GM21825 (cell line): Measurements from ENCODE around the gene SMAD5.

Source experiments
- ATAC-seq: cut with Tn5 transposase; IDR thresholded peaks from one replicate; pipeline ENCODE4 v1.9.1; 2021; ENCODE audit warnings: mild to moderate bottlenecking, moderate library complexity; ENCODE audit not compliant: unreplicated experiment

SMAD5 gene

DNA sequence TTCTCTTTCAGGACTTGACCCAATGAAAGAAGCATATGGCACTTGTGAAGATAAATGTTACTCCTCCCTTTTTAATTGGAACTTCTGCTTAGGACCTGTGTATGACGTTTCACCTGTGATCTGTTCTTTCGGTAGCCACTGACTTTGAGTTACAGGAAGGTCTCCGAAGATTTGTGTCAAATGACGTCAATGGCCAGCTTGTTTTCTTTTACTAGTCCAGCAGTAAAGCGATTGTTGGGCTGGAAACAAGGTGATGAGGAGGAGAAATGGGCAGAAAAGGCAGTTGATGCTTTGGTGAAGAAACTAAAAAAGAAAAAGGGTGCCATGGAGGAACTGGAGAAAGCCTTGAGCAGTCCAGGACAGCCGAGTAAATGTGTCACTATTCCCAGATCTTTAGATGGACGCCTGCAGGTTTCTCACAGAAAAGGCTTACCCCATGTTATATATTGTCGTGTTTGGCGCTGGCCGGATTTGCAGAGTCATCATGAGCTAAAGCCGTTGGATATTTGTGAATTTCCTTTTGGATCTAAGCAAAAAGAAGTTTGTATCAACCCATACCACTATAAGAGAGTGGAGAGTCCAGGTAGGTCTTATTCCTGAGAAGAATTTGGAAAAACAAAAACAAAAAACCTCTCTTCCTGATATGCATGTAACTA lies 21.1 kb downstream of the SMAD5 start:
- no peak for ATAC-seq

DNA sequence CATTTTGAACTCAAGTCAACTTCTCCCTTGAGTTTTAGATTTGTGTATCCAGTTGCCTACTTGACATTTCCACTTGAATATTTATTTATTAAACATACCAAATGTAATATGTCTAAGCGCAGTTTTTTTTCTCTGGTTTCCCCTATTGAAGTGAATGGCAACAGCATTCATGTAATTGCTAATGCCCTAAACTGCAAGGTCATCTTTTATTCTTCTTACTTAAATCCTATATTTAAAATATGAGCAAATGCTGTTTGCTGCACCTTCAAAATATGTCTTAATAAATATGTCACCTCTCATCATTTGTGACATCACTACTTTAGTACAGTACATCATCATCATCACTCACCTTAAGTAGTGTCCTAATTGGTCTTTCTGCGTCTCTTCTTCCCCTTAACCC lies 22.4 kb downstream of the SMAD5 start:
- ATAC-seq = no peak

DNA sequence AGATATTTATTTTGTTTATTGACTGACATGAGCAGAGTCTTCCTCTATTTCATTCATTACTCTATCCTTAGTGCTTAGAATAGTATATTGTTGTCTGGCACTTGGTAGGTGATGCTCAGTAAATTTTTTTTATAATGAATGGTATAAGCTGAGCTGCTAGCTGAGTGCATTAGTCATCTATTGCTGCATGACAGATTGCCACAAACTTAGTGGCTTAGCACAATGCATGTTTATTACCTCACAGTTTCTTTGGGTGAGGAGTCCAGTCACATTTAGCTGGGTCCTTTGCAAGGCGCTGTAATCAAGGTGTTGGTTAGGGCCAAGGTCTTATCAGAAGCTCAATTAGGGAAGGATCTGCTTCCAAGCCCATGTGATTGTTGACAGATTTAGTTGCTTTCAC lies 23.1 kb downstream of the SMAD5 start:
- ATAC-seq = no peak

DNA sequence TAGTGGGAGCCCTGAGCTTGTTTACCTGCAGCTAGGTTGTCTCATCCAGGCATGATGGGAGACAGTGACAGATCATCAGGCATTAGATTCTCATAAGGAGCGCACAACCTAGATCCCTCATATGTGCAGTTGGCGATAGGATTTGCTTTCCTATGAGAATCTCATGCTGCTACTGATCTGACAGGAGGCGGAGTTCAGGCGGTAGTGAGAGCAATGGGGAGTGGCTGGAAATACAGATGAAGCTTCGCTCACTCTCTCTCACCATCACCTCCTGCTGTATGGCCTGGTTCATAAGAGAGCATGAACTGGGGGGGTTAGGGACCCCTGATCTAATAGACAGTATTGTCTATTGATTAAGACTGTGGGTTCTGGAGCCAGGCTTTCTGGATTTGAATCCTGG lies 24.9 kb downstream of the SMAD5 start:
- ATAC-seq = no peak

DNA sequence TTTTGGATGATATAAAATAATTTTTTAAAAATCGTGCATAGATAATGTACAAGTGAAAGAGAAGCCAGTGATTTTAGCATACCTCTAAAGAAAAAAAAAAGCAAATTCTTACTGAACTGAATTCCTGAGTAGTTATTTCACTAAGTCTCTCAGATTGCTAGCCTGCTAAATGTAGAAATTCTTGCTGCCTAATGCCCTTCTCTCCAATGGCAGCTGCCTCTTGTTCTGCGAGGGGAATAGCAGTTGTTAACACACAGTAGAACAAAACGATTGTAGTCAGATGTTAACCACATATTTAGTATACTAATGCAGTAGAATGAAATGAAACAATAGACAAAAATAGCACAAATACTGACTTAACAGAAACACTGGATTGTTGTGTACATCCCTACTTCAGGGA lies 26.8 kb downstream of the SMAD5 start:
- no peak for ATAC-seq

DNA sequence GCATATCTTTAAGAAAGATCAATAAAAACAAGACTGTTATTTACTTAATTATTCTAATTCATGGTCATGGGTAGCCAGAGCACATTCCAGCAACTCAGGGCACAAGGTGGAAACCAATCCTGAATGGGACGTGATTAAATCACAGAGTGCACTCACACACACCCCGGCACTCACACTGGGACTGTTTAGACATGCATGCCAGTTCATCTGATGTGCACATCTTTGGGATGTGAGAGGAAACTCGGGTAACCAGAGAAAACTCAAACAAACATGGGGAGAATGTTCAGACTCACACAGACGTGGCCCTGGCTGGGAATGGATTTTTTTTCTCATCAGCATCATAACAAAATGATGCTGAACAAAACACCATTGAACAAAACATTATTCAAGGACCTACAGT lies 29.4 kb downstream of the SMAD5 start:
- no peak for ATAC-seq

DNA sequence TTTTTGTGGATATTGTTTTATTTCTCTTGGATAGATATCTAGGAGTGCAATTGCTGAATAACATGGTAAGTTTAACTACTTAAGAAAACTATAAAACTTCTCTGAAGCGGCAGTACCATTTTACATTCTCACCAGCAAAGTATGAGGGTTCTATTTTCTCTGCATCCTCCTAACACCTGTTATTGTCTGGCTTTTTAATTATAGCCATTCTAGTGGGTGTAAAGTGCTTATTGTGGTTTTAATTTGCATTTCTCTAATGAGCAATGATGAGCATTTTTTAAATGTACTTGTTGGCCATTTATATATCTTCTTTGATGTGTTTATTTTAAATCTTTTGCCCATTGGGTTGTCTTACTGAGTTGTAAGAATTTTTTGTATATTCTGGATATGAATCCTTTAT lies 31.6 kb downstream of the SMAD5 start:
- ATAC-seq = no peak

DNA sequence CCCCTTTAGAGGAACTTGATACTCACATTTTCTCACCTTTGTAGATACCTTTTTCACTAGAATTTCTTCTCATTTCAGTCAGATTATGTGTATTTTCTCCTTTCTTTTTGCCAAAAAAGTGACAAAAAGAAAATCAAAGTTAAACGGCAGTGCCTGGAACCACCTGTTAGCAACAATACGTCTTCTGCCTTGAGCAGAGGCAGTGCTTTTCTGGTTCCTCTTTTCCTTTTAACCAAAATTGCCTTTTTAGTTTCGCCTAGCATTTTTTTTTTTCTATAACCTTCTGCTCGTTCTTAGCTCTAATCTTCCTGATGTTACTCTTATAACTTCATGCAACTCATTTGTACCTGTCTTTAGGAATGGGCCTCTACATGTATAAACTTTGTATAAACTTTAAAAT lies 34.3 kb downstream of the SMAD5 start:
- ATAC-seq = peak; percentile 70

DNA sequence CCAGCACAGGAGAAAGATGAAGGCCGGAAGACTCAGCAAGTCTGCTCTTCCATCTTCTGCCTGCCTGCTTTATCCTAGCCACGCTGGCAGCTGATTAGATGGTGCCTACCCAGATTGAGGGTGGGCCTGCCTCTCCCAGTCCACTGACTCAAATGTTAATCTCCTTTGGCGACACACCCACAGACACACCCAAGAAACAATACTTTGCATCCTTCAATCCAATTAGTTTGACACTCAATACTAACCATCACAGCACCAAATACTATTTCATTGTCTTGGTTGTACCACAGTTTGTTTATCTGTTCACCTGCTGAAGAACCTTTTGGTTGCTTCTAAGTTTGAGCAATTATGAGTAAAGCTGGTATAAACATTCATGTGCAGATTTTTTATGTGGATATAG lies 36.6 kb downstream of the SMAD5 start:
- ATAC-seq = no peak

DNA sequence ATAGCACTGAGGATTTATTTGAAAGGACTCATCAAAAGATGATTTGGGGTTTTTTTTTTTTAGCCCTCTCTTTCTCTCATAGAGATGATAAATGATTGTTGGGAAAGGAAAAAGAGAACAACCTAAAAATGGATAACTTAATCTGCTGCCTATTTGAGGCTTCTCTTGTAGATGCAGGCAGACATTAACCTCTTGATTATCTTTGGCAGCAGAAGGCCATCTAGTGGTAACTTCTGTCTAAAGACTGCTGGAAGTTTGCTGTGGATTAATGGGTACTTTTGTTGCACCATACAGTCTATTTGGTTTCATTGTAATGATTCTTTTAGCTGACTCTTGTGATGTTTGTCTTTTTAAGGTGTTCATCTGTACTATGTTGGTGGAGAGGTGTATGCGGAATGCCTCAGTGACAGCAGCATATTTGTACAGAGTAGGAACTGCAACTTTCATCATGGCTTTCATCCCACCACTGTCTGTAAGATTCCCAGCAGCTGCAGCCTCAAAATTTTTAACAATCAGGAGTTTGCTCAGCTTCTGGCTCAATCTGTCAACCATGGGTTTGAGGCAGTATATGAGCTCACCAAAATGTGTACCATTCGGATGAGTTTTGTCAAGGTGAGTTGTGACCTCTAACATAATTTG lies 41.5 kb downstream of the SMAD5 start:
- ATAC-seq = no peak

DNA sequence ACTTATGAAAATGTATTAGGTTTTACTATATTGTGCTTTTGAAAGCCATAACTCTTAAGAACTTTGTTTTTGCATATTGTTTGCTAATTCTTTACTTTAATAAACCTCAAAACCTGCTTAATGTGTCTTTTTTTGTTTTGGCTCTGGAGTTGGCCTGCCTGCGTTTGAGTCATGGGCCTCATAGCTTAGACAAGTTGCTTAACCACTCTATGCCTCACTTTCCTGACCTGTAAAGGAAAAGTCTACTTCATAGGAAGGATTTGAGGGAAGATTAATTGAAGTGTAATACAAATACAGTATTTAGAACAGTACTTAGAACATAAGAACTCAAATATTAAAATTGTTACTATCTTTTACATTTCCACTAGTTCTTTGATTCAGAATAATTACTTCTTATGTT lies 50.0 kb downstream of the SMAD5 start:
- ATAC-seq = no peak

DNA sequence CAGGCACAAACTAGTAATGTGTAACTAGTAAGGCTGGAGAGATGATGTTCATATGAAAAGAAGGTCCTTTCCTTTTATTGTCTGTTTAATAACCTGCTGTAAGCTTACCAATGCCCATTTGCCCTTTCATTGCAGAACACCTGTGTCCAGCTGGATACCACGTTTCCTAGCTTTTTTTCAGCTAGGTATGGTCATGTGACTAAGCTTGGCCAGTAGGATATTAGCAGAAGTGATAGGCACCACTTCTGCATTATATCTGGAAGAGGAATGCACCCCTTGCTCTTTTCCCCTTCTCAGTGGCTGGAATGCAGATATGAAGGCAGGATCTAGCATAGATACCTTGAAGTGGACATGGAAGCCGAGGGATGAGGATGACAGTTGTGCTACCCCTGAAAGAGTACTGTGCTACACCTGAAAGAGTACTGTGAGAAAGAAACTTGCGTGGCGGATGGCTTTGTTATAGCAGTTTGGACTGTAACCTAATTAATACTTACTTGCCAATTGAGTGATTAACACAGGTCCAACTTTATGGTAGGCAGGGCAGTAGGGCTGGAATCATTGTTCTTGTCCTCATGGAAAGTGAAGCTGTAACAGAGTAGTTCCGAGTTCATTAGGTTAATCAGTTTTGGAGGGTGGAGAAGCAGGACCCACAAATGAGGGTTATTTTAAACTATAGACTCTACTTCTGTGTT lies 53.5 kb downstream of the SMAD5 start:
- no peak for ATAC-seq

DNA sequence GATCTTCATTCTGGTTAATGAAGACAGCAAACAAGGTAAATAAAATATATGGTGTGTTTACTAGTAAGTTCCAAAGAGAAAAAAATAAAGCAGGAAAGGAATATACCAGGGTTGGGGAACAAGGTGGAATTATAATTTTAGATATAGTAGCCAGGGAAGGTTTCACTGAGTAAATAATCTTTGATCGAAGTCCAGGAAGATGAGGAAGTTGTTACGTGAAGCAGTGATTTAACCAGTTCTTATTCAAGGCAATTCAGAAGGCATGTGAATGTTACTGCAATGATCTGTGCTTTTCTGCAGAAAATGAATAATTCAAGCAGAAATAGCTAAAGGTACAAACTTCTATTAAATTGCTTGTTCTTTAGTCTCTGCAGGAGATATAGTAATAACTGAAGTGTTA lies 54.2 kb downstream of the SMAD5 start:
- no peak for ATAC-seq

DNA sequence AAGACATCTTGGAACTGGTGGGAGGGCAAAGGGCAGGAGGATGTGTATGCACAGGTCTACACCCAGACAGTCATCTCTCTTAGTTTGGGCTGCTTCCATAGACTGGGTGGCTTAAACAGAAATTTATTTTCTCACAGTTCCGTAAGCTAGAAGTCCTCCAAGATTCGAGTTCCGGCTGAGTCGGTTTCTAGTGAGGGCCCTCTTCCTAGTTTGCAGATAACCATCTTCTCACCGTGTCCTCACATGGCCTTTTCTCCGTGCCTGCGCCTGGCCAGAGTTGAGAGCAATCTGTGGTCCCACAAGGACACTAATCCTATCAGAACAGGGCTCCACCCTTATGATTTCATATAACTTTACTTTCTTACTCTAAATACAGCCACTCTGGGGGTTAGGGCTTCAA lies 56.2 kb downstream of the SMAD5 start:
- no peak for ATAC-seq

DNA sequence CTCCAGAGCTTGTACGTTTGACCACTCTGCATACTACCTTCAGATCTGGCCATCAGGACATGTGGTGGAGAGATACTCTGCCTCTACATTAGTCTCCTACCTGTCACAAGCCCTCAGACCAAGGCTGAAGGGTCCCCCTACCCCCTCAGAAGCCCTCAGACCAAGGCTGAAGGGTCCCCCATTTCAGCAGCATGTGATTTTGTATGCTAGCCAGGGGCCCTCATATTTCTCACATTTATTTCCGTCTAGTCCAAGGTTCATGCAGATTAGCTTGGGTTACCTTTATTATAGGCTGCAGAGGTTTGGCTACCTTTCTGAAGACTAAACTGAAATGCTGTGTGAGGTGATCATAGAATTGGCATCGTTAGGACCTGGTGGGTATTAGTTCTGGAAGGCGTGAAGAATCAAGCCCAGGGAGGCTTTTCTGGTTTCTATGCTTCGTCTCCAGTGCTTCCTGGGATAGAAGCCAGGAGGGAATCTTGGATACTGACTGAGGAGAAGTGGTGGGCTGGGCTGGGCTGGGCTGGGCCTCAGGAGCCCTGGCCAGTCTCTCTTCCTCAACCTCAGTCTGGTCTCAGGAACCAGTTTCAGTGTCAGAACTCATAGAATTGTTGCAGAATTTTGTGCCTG lies 57.6 kb downstream of the SMAD5 start:
- ATAC-seq = no peak

DNA sequence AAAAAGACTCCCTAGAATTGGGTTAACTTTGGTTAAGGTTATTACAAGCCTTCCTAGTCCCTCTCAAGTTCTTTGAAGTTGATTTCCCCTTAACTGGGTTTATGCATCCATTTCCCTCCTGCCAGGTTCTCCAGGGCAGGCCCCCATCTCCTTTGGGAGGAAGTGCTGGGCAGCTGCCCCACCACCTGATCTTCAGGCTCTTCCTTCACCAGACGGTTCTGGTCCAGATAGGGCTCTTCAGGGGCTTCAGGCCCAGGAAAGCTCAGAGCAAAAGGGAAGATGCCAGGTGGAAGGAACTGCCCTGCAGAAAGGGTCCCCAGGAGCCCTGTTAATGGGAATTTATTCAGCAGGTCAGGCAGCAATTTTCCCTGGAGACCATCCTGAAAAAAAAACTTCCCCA lies 58.3 kb downstream of the SMAD5 start:
- no peak for ATAC-seq

DNA sequence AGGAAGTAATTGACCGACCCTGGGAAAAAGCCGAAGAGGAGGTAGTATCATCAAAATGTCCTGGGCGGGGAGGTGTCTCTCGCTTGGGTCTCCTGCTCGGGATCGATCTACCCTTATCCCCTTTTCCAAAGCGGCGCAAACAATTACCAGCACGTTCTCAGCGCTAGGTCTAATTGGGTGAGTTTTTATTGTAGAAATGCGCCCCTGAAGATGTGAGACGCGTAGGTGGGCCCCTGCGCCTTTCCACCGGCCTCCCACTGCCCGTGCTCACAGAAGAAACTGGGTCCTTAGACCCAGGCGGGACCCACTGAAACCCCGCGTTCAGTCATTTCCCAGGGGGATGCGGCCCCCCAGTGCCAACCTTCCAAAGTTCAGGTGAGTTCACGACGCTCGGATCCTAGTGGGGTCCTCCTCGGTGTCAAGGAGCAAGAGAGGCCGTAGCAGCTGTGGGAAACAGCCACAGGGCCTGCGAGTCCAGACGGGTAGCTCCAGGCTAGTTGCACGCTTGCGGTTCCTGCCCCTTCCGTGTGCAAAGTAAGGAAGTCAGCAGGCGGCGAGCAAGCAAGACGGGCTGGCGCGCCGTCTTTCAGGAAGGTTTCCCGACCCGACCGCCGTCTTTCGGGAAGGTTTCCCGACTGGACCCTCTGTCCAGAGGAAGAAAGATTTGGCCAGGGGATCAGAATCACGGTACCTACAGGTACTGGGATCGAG lies 58.8 kb downstream of the SMAD5 start:
- ATAC-seq = no peak

DNA sequence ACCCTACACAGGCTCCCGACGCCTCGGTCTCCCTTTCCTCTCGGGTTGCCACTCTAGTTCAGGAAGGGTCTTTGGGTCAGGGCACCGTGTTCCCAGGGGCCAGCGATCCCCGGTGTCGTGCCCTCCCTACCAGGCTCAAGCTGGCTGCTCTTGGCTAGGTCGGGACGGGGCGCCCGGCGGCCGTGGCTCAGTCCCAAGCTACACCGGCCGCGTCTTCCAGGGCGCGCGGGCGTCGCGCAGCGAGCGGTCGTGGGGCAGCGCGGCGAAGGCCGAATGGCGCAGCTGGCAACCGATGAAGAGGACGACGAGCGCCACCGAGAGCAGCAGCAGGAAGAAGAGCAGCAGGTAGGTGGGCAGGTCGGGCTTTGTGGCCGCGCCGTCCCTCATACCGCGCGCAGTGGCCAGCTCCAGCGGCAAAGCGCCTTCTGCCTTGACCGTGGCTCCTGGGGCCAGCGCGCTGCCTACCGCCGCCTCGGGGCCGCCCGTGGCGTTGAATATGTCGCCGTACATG lies 59.4 kb downstream of the SMAD5 start:
- no peak for ATAC-seq

DNA sequence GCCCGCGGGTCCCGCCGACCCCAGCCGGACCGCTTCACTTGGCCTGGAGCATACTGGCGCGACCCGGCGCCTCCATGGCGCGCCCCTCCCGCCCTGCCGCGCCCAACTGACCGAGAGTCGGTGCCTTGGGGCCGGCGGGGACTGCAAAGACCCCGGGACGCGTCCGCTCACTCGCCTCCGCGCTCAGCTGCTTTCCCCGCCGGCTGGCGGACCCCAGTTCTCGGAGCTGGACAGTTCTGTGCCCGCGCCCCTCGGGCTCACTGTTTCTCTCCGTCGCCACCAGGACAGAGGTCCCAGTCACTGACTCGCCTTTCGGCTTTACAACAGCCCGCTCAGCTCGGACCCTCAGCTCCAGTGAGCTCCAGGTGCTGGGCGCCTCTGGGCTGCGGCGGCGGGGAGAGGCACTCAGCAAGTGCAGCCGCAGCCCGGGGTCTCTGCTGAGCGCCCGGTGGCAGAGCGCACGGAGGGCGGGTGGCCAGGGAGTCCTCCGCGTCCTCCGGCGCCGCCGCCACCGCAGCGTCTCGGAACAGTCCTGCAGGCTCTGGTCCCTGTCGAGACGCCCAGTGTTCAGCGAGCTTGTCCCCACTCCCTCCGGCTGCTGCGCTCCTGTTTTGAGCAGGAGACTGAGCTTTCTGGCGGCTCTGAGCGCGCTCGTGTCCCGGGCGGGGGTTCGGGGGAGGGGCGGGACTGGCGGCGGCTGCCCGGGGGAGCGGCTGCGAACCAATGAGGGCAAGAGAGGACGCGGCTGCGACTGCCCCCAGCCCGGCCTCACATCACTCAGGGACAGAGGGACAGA lies 60.1 kb downstream of the SMAD5 start, which contains the start of gene SMIM32:
Gene SMIM32 (minus strand): TSS at position 637 of the 796 bp plus-strand sequence. CDS start 638 bp downstream, outside the sequence.
- ATAC-seq = no peak

DNA sequence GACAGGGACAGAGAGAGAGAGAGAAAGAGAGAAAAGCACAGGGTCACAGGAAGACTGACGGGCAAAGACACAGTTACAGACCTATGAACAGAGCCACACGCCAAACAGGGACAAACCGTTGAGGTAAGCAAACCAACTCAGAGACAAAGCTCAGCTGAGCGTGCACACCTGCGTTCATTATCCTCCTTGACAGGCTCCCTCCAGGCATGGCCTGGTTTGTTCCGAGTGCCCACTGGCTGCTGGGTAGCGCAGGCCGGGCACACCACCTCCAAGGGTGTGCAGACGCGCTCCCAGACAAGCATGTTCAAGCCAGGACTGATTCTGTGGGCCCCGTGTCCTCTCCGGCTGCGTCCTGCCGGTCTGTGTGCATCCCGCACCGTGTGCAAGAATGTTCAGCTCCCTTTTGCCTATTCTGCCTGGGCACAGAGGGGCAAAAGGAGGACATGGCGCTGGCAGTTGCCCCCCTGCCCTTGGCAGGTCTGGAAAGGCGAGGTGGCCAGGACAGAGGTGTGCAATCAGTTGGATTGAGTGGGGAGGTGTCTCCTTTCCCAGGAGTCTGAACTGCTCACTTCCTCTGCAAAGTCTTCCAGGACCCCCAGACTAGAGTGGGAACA lies 60.8 kb downstream of the SMAD5 start:
- ATAC-seq = no peak
